Body of pancreas (tissue), 4 donors: Measurements from ENCODE around the gene C22orf15. TPM values are rescaled to one million over a fixed set of nuclear protein-coding genes. Genes with fewer than 3 reads are reported as not detected.
A peak's percentile ranks its signal among the peaks of the same experiment; 100 is the strongest.

ENCODE experiments used
- ATAC-seq: fragments of 150-250 bp; one replicate; pipeline ENCODE4 v1.9.1; 2016
- DNase-seq, 4 donors: peaks; one replicate each; pipeline ENCODE4 v3.0.0-alpha.2; 2019
- H3K27ac ChIP-seq, 4 donors: fragments of 200-600 bp; sonication (generic); 1 replicate in 3 of 4; 2 replicates in 1 of 4; pipeline versions ENCODE4 v1.5.1 to v1.6.1; 2016 to 2019; ENCODE audit warnings: mild to moderate bottlenecking in 1 of 4, mixed read lengths in 1 of 4, moderate library complexity in 1 of 4
- H3K27me3 ChIP-seq, 2 donors: fragments of 200-600 bp; sonication (generic); one replicate each; pipeline ENCODE4 v1.6.0; 2016; ENCODE audit warnings: mild to moderate bottlenecking in 1 of 2
- H3K36me3 ChIP-seq, 2 donors: fragments of 200-600 bp; sonication (generic); replicated peaks in 1 of 2; 2 replicates each; pipeline ENCODE4 v1.5.1; 2016; ENCODE audit warnings: low read depth in 2 of 2; ENCODE audit not compliant: insufficient read depth in 1 of 2
- H3K4me1 ChIP-seq: fragments of 200-600 bp; sonication (generic); one replicate; pipeline ENCODE4 v1.6.0; 2016
- H3K4me3 ChIP-seq, 2 donors: fragments of 200-600 bp; sonication (generic); 1 replicate in 1 of 2; 2 replicates in 1 of 2; pipeline ENCODE4 v1.5.1; 2016 to 2019
- H3K9me3 ChIP-seq, 3 donors: fragments of 200-600 bp; sonication (generic); 1 replicate in 2 of 3; 2 replicates in 1 of 3; pipeline ENCODE4 v1.5.1; 2016
- CTCF ChIP-seq, 7 experiments: fragments of 450-650 bp in 4 of 7; fragments of 200-600 bp in 3 of 7; sonication (generic) in 3 of 7; IDR thresholded peaks; one replicate each; pipeline ENCODE4 v1.5.1; 2016 to 2019; ENCODE audit warnings: antibody characterized with exemption in 7 of 7
- POLR2A ChIP-seq, 3 donors: fragments of 450-650 bp; IDR thresholded peaks; one replicate each; pipeline ENCODE4 v1.6.1; 2016; ENCODE audit warnings: antibody characterized with exemption in 3 of 3, mild to moderate bottlenecking in 2 of 3
- WGBS, 2 donors: methylation state at CpG; one replicate each; pipeline ENCODE4 v1.1.5; 2017; 5-methylcytosine and 5-hydroxymethylcytosine counted together
- intact Hi-C: fragments of 100-400 bp; cut with DNase I; formaldehyde crosslinking; loops from one replicate; pipeline ENCODE4 v1.15.1; 2023
- total RNA-seq, 2 donors: library from RNA; depleted of rRNA; stranded (reverse); fragments of >200 nt; gene quantifications; one replicate each; pipeline ENCODE4 v1.1.0, GENCODE V29; 2016

C22orf15 gene
- total RNA-seq, 2 donors from 2014 or later: not detected

- Histone ChIP-seq H3K27ac (no peak overlapping the region), H3K9me3 (no peaks in the 10 kb centered on the region), H3K36me3 (peaks cover 0 to 12% of the 10 kb centered on the region in 2 donors), H3K4me3 (no peak overlapping the region), H3K27me3 (no peaks in the 10 kb centered on the region), H3K4me1 (peaks cover 11% of the 10 kb centered on the region)
- ATAC-seq: no peak
- 91 to 95% methylated on average over 7 to 13 of the region's 13 CpGs for WGBS, 2 donors
- DNase-seq: no peak
- TF ChIP-seq POLR2A (IDR thresholded peaks at IDR 0.05) (no peak), CTCF (IDR thresholded peaks at IDR 0.05) (no peak)
- intact Hi-C loops: no loop called here
These were observed 18.8 kb upstream of the C22orf15 start for GRCh38 chr22:23744001-23744400.

DNA sequence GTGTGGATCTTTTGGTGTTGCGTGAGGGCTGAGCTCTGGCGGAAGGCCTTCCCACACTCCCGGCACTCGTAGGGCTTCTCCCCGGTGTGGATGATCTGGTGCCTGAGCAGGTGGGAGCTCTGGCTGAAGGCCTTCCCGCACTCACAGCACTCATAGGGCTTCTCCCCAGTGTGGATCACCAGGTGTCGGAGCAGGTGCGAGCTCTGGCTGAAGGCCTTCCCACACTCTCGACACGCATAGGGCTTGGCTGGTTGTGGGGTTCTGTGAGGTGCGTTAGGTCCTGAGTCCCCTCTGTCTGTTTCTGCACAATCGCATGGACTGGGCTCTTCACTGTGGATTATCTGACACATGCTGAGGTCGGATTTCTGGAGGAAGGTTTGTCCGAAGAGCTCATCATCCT lies 18.3 kb upstream of the C22orf15 start:
- Histone ChIP-seq H3K4me3 (no peak overlapping the region), H3K27ac (no peak overlapping the region), H3K9me3 (no peaks in the 10 kb centered on the region), H3K4me1 (peaks cover 12% of the 10 kb centered on the region), H3K27me3 (no peaks in the 10 kb centered on the region), H3K36me3 (peaks cover 0 to 12% of the 10 kb centered on the region in 2 donors)
- TF ChIP-seq CTCF (IDR thresholded peaks at IDR 0.05): no peak
- intact Hi-C loops: no loop called here
- no peak for ATAC-seq
- DNase-seq: no peak
- WGBS, 2 donors: 94 to 98% methylated on average over 7 to 14 of the region's 14 CpGs

- Histone ChIP-seq H3K36me3 (peaks cover 0 to 12% of the 10 kb centered on the region in 2 donors), H3K4me3 (no peak overlapping the region), H3K4me1 (peaks cover 23% of the 10 kb centered on the region), H3K27ac (no peak overlapping the region), H3K27me3 (no peaks in the 10 kb centered on the region), H3K9me3 (no peaks in the 10 kb centered on the region)
- DNase-seq (peak in 2 of 4 donors; percentile 35 to 49), ATAC-seq (no peak)
- 27 to 40% methylated on average over 6 of the region's 6 CpGs for WGBS, 2 donors
- intact Hi-C loops: no loop called here
- no peak for TF ChIP-seq POLR2A (IDR thresholded peaks at IDR 0.05)
- TF ChIP-seq CTCF (IDR thresholded peaks at IDR 0.05): no peak
These were observed 17.0 kb upstream of the C22orf15 start for GRCh38 chr22:23745791-23746190.

GRCh38 chr22:23749841-23750301 lies 12.9 kb upstream of the C22orf15 start:
- no peaks in the 10 kb centered on the region for H3K27me3 ChIP-seq
- TF ChIP-seq CTCF (IDR thresholded peaks at IDR 0.05) (no peak), POLR2A (IDR thresholded peaks at IDR 0.05) (no peak)
- intact Hi-C loops: no loop called here
- ATAC-seq (no peak), DNase-seq (no peak)
- H3K9me3 ChIP-seq: no peaks in the 10 kb centered on the region
- WGBS, 2 donors: 33 to 38% methylated on average over 12 of the region's 12 CpGs
- peak overlapping the region; percentile 15 to 42 for H3K4me3 ChIP-seq
- peaks cover 31% of the 10 kb centered on the region for H3K4me1 ChIP-seq
- peaks cover 0 to 2% of the 10 kb centered on the region in 2 donors for H3K36me3 ChIP-seq
- H3K27ac ChIP-seq: peak overlapping the region; percentile 87 to 95 (median 92)

GRCh38 chr22:23750367-23750713 lies 12.4 kb upstream of the C22orf15 start:
- ATAC-seq: peak; percentile 1
- Histone ChIP-seq H3K4me1 (peaks cover 31% of the 10 kb centered on the region), H3K27me3 (no peaks in the 10 kb centered on the region), H3K27ac (peak overlapping the region; percentile 87 to 95 (median 92)), H3K4me3 (peak overlapping the region; percentile 15 to 42), H3K36me3 (no peaks in the 10 kb centered on the region), H3K9me3 (no peaks in the 10 kb centered on the region)
- WGBS, 2 donors: 17 to 24% methylated on average over 5 of the region's 5 CpGs
- intact Hi-C loops: no loop called here
- DNase-seq: no peak
- TF ChIP-seq CTCF (IDR thresholded peaks at IDR 0.05) (no peak), POLR2A (IDR thresholded peaks at IDR 0.05) (no peak)
